Tibial nerve (tissue), 4 donors: ENCODE measurements around the gene CTNNA1.

ENCODE experiments used
- CTCF ChIP-seq, 5 experiments: fragments of 200-600 bp in 3 of 5; fragments of 450-650 bp in 2 of 5; sonication (generic) in 3 of 5; IDR thresholded peaks; one replicate each; pipeline ENCODE4 v1.5.1; 2016 to 2019; ENCODE audit warnings: antibody characterized with exemption in 5 of 5, mild to moderate bottlenecking in 3 of 5, moderate library complexity in 2 of 5
- EP300 ChIP-seq, 2 donors: sonication (generic); formaldehyde crosslinking; IDR thresholded peaks; one replicate each; pipeline ENCODE4 v1.6.1; 2017; ENCODE audit warnings: antibody characterized with exemption in 2 of 2, mild to moderate bottlenecking in 1 of 2
- POLR2A ChIP-seq, 2 donors: fragments of 450-650 bp; IDR thresholded peaks; one replicate each; pipeline ENCODE4 v1.6.1; 2017; ENCODE audit warnings: antibody characterized with exemption in 2 of 2, mild to moderate bottlenecking in 2 of 2, moderate library complexity in 2 of 2

DNA sequence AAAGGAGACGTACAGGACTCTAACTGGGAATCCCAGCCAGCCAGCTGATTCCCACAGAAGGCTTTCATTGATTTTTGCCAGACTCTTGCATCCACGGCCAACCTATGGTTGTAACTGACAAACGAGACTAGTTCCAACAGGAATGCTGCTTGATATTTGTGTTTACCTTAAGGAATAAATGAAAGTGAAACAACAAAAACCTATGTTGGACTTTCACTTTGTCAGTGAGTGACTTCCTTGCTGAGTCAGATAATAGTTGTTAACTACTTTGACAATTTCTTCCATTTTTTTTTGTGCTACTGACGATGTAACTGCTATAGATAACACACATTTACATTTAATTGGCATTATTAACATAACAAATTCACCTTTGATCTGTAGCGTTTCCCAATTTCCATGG is 185.3 kb downstream of the CTNNA1 start:
- no peak for TF ChIP-seq POLR2A (IDR thresholded peaks at IDR 0.05)
- no peak for TF ChIP-seq CTCF (IDR thresholded peaks at IDR 0.05)
- no peak for TF ChIP-seq EP300 (IDR thresholded peaks at IDR 0.05)
